ENCODE measurements around the gene C16orf78.

DNA sequence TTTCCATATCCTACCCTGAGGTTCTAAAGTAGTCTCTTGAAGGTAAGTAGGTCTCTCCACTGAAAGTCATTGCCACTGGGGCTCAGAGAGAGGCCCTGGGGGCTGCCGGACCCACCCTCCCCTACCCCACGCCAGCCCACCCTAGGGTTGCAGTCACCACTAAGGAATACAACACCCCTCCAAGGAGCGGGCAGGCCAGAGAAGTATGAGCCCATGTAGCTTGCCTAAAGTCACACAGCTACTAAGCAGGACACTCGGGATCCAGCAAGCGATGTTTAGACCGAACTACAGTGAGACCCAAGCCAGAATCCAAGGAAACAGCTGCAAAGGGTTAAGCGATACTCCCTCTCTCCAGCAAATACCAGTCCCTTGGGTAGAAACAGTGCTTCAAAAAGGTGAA, 27.0 kb downstream of the C16orf78 start:
- TF ChIP-seq, protein P1, sequence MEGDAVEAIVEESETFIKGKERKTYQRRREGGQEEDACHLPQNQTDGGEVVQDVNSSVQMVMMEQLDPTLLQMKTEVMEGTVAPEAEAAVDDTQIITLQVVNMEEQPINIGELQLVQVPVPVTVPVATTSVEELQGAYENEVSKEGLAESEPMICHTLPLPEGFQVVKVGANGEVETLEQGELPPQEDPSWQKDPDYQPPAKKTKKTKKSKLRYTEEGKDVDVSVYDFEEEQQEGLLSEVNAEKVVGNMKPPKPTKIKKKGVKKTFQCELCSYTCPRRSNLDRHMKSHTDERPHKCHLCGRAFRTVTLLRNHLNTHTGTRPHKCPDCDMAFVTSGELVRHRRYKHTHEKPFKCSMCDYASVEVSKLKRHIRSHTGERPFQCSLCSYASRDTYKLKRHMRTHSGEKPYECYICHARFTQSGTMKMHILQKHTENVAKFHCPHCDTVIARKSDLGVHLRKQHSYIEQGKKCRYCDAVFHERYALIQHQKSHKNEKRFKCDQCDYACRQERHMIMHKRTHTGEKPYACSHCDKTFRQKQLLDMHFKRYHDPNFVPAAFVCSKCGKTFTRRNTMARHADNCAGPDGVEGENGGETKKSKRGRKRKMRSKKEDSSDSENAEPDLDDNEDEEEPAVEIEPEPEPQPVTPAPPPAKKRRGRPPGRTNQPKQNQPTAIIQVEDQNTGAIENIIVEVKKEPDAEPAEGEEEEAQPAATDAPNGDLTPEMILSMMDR (IDR thresholded peaks at IDR 0.05): no peak
- TF ChIP-seq POLR2A (IDR thresholded peaks at IDR 0.05): no peak

All from ovary (tissue), 3 donors.